ENCODE data around the gene TPRG1.

DNA sequence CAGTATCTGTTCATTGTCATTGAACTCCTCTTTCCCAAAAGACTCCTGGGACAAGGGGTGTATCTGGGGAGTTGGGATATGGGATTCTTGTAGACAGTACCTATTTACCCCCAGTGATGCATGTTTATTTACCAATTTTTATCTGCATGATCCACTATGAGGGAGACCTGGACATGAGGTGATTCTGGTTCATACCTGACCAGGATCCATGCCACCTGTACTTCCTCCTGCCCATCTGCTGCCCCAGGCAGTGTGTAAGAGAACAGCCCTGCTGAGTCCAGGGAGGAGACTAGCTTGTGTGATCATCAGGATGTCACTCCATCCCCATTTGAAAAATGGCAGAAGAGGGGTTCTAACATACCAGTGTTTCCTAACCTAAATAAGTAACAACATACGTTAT, 3.1 kb upstream of the TPRG1 start:
- TF ChIP-seq, protein P1, sequence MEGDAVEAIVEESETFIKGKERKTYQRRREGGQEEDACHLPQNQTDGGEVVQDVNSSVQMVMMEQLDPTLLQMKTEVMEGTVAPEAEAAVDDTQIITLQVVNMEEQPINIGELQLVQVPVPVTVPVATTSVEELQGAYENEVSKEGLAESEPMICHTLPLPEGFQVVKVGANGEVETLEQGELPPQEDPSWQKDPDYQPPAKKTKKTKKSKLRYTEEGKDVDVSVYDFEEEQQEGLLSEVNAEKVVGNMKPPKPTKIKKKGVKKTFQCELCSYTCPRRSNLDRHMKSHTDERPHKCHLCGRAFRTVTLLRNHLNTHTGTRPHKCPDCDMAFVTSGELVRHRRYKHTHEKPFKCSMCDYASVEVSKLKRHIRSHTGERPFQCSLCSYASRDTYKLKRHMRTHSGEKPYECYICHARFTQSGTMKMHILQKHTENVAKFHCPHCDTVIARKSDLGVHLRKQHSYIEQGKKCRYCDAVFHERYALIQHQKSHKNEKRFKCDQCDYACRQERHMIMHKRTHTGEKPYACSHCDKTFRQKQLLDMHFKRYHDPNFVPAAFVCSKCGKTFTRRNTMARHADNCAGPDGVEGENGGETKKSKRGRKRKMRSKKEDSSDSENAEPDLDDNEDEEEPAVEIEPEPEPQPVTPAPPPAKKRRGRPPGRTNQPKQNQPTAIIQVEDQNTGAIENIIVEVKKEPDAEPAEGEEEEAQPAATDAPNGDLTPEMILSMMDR (IDR thresholded peaks at IDR 0.05) = no peak
- TF ChIP-seq POLR2A (IDR thresholded peaks at IDR 0.05; ENCODE audit: low read depth) (no peak), POLR2AphosphoS5 (IDR thresholded peaks at IDR 0.05) (no peak), EP300 (IDR thresholded peaks at IDR 0.05) (no peak)
